Suprapubic skin (tissue), 3 donors: ENCODE data around the gene CEMIP2.

Experiments
- EP300 ChIP-seq: sonication (generic); formaldehyde crosslinking; IDR thresholded peaks from one replicate; pipeline ENCODE4 v1.6.1; 2017; ENCODE audit warnings: antibody characterized with exemption
- POLR2A ChIP-seq, 2 donors: fragments of 450-650 bp; IDR thresholded peaks; one replicate each; pipeline ENCODE4 v1.6.1; 2017; ENCODE audit warnings: antibody characterized with exemption in 2 of 2, mild to moderate bottlenecking in 2 of 2, moderate library complexity in 2 of 2
- TF ChIP-seq, protein P1 (sequence below), 2 donors: fragments of 200-600 bp in 1 of 2; fragments of 450-650 bp in 1 of 2; sonication (generic) in 1 of 2; IDR thresholded peaks; one replicate each; pipeline ENCODE4 v1.5.1; 2016 to 2019; ENCODE audit warnings: antibody characterized with exemption in 2 of 2, mild to moderate bottlenecking in 1 of 2, moderate library complexity in 1 of 2

GRCh38 chr9:71693607-71694006 is 74.7 kb downstream of the CEMIP2 start:
- no peak for TF ChIP-seq POLR2A (IDR thresholded peaks at IDR 0.05)
- TF ChIP-seq, protein P1, sequence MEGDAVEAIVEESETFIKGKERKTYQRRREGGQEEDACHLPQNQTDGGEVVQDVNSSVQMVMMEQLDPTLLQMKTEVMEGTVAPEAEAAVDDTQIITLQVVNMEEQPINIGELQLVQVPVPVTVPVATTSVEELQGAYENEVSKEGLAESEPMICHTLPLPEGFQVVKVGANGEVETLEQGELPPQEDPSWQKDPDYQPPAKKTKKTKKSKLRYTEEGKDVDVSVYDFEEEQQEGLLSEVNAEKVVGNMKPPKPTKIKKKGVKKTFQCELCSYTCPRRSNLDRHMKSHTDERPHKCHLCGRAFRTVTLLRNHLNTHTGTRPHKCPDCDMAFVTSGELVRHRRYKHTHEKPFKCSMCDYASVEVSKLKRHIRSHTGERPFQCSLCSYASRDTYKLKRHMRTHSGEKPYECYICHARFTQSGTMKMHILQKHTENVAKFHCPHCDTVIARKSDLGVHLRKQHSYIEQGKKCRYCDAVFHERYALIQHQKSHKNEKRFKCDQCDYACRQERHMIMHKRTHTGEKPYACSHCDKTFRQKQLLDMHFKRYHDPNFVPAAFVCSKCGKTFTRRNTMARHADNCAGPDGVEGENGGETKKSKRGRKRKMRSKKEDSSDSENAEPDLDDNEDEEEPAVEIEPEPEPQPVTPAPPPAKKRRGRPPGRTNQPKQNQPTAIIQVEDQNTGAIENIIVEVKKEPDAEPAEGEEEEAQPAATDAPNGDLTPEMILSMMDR (IDR thresholded peaks at IDR 0.05), result no peak
- no peak for TF ChIP-seq EP300
